ENCODE results near the gene ARHGAP42.
"Not testable (repeated sequence)": the region's sequence is repeated elsewhere in the genome, so short reads cannot be mapped to it uniquely, and the experiment has no call there.

Gene ARHGAP42

DNA sequence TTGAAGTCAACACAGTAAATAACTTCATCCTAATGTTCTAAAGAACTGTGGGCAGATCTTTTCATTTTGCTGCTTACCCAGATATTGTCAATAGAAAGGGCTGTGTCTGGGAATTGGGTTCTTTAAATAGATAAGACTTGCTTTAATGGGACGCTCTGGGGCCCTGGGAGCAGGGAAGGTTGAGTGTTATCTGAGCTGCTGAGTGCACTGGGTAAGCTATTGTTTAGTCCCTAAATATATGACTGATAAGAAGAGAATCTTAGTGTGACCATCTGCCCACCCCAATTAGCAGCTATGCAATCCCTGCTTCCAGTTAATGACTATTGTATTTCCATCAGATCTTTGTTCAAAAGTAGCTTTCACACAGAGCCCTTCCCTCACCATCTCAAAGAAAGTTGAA is 44.4 kb downstream of the ARHGAP42 start:
- no peak for DNase-seq

DNA sequence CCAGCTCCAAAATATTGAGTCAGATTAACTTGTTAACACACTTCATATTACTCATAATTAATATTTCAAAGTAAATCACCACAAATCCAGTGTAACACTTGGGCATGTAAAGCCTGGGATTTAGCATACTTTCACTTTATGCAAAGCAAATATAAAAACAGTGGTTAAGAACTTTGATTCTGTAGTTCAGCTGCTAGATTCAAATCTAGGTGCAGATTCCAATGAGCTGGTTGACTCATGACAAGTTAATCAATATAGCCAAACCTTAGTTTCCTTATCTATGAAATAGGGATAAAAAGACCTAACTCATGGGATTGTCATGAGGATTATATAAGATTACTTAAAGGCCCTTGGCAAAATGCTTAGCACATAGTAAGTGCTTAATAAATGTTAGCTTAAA is 45.9 kb downstream of the ARHGAP42 start:
- DNase-seq, result no peak

DNA sequence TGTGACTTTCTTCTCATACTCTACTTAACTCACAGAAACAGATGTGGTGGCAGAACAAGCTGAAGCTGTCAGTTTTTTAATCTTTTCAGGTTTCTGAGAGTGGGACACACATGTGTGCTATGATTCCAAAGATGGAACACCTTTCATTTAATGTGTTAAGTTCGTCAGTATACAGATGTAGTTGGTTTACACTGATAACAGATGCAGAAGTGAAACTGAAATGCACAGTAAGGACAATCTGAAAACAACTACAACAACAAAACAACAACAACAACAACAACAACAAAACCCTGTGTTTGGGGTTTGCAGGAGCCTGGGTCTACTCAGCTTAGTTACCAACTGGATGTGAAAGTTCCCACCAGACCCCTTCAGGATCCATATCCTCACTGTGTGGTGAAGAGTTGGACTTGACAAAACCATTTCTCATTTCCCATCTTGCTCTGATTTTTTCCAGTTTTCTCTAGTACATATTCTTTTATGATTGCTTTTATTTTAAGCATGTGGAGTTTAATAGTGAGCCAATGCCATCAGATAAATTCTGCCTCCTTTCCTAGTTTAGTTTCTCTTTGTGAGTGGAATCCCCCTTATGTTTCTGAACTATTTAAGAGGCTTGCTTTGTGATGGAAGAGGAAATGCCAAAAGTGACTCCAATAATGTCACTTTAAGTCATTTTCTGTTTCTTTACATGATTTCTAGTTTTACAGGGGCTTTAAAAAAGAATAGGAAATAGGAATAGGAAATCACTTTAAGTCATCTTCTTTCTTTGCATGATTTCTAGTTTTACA is 47.8 kb downstream of the ARHGAP42 start:
- DNase-seq, result no peak

DNA sequence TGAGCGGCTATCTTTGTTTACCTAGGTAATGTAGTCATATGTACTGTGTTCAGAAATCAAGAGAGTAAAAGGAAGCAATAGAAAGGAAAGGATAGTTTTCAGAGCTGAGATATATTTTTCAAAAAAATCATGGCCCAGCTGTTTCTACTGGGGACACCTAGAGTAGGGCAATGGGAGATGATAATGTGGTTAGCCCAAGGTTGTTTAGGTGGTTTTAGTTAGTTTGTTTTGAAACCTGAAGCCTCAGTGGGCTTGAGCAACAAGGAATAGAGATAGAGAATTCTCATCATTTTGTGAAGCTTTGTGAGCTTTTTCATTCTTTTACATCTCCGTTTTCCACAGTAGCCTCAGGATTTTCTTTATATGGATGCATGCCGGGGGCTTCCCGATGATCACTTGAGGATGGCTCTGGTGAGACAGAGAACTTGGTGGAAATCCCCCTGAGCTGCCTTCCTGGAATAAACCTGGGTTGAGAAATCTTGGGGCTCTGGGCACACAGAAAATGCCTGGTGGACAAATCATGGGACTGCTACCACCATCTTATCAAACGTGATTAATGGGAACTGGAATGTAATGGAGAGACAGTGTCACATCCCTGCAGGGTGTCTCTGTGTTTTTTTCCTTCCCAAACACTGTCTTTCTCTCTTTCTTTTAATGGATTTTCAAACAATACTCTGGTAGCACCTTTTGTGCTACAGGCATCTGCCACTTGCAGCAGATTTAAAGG is 49.0 kb downstream of the ARHGAP42 start:
- DNase-seq, result no peak

DNA sequence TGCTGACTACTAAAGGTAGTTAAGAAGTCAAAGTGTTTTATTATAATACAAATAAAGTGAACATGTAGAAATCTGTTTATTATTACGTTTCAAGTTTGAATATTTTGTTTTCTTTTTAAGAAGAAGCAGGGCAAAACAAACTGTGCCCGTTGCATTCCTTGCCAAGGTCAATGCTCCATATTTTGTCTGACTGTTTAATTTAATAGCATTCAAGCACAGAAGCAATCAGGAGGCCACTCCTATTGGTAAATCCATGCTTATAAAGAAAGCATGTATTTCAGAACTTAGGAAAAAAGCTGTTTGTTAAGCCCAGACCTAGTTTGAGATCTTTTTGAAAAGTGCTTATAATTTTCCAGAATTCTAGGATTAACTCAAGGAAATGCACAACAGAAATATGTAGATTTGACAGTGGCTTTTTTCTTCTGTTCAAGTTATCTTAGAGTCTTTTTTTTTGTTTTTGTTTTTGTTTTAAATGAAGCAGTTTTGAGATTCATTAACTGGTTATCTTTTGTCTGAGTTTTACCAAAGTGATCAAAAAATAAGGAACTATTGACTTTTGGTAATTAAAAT is 51.7 kb downstream of the ARHGAP42 start:
- no peak for DNase-seq

DNA sequence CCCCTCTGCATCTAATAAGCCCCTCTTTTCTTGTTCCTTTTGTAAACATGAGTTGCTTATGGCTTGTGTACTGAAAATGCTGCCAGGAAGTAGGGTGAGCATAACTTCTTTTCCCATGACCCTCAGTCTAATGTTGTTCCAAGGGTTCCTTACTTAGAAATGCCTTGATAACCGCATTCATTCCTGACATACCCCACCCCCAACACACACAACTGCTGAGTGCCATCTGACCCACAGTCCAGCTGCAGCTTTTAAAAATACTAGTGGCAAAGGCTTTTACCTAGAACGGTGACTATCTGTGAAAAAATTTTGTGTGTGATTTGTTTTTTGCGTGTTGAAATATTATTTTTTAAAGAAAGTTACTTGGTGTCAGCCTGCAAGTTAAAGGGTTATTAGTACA is 52.6 kb downstream of the ARHGAP42 start:
- no peak for DNase-seq

DNA sequence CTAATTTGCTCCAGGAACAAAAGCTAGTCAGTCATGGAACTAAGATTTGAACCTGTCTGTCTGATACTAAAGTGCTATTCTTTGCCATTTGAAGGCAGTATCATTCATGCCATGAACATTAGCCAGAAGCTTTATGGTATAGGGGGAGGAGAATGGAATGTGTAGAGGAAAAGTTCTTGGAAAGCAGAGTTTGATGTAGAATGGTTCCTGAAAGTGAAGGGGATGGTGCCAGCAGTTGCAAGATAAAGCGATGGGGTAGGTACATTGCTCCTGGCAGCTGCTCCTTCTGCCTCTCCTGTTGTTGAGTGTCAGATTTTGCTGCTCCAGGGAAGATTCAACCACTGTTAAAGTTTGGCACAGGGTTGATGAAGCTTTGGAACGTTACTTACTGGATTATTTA is 53.4 kb downstream of the ARHGAP42 start:
- no peak for DNase-seq

DNA sequence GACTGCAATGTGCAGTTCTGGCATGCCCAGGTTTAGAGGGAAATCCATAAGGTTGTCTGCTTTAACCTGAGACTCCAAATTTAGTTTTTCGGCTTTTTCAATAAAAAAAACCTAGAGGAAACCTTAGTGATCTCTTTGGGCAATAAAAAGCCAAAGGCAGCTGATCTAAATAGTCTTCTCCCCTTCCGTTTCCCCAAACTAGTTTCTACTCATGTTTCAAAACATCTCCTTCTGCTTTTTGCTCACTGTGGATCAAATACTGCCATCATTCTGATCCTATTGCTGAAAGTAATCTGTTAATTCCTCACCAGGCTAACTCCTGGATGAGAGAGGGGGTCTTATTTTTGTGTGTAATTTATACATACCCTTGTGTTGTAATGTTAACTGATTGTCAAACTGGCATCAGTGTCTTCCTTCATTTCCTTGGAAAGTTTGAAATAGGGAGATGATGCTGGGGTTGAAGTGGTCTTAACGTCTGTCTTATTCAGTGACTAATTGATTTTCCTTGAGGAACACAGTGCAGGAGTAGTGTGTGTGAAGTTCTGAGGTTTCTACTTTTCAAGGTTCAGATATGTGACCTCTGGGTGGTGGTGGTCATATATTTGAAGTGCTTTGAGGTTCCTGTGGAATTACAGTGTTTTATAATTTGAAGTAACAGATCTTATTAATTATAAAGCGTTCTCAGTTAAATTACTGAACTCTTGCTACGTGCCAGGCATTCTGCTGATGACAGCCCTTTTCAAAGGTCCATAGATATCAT is 55.0 kb downstream of the ARHGAP42 start:
- DNase-seq, result no peak

DNA sequence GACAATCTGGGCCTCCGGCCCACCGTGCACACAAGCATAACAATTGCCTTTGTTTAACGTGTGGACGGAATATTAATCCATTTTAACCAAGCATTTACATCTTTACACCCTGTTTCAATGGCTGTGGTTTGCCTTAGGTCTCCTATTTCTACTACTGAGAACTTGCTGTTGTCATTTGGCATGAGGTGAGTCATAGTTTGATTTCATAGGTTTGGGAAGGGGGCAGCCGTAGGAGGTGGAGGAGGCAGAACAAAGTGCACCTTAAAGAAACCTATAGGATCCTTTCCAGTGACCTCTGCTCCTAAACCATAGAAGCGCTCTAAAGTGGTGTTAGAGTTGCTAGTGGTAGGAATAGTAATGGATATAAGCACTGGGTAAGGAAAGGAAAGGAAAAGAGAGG is 59.4 kb downstream of the ARHGAP42 start:
- DNase-seq, result no peak

DNA sequence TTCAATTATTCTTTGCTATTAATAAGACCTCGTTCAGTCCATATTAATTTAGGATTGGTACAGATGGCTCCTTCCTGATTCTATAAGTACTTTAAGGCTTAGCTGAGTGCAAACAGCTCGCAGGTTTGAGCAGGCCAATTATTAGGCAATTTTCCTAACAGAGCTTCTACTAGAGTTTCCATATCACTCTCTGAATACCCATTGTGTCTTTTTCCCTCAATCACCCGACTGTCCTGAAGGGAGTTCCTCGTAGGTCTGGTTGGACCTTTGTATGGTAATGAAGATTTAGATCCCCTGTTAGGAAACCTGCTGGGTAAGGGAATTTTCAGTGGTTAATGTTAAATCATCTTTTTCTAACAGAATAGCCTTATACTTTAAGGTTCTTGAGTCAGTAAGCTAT is 61.1 kb downstream of the ARHGAP42 start:
- DNase-seq, result no peak

DNA sequence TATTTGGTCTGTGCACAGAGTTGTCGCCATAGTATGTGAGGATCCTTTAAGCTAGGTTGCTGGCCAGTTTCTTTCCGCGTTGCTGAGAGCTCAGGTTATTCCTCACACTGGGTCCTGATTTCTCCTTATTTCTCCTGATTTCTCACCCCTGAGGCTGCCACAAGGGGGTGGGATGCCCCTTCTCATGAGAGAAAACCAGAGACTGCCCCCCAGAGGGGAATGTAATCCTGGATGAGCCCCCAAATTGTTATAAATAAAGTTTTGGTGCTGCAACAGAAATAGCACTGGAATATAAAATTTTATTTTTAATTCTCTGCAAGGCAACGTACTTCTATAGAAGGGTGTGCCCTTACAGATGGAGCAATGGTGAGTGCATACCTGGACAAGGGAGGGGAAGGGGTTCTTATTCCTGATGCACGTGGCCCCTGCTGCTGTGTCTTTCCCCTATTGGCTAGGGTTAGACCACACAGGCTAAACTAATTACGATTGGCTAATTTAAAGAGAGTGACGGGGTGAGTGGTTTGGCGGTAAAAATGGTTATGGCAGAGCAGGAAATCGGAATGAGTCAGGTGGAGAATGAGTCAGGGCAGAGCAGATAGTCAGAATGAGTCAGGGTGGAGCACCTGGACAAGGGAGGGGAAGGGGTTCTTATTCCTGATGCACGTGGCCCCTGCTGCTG is 62.9 kb downstream of the ARHGAP42 start:
- not testable (repeated sequence) for DNase-seq

DNA sequence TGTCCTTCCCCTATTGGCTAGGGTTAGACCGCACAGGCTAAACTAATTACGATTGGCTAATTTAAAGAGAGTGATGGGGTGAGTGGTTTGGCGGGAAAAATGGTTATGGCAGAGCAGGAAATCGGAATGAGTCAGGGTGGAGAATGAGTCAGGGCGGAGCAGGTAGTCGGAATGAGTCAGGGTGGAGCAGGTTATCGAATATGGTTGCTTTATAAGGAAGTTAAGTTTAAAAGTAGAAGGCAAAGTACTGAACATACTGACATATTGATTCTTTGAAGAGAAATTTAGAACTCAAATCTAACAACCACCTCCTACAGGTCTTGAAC is 63.4 kb downstream of the ARHGAP42 start:
- DNase-seq, result not testable (repeated sequence)

DNA sequence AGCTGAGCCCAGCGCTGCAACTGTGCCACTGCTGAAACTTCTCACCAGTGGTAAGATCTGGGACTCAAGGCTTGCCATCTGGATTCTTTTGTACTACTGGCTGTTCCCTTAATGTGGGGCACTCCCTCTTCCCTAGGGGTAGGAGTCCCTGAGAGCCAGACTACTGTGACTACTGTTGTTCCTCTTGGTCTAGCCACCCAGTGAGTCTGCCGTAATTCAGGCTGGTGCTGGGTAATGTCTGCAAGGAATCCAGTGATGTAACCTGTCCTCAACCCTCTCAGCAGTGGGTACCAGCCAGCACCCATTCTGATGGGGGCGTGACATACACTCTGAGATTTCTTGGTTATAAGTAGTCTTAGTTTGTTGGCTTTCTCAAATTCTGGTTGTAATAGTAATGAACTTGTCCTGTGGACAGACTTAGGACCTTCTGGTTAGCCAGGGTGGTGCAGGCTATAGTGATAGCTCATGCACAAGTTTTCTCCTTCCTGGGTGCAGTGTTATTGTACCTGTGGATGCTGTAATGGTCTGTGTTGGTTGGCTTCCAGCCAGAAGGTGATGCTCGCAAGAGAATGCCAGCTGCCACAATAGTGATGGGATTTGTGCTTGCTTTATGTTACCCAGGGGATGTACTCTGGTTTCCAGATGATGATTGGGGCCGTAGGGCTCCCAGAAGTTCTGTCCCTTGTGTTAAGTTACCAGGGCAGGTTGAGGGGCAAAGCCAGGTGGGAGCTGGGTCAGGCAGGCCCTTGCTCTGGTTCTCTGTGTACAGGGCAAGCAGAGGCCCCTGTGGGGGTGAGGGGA is 65.5 kb downstream of the ARHGAP42 start:
- DNase-seq, result no peak

DNA sequence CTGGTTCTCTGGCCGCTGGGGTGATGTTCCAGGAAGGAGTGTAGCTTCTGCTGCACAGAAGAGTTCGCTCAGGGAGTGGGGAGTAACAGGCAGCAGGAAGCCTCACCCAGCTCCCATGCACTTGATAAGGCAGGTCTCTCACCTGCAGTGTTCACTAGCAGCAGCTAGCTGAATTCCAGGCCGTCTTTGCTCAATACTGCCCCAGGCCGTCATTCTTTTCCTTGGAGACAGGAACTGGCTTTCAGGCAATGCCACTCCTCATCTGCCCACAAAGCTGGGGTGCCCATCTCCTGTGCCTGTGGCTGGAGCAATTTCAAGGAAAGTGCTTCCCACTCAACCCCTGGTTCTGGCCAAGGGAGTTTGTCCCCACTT is 66.1 kb downstream of the ARHGAP42 start:
- DNase-seq, result no peak

DNA sequence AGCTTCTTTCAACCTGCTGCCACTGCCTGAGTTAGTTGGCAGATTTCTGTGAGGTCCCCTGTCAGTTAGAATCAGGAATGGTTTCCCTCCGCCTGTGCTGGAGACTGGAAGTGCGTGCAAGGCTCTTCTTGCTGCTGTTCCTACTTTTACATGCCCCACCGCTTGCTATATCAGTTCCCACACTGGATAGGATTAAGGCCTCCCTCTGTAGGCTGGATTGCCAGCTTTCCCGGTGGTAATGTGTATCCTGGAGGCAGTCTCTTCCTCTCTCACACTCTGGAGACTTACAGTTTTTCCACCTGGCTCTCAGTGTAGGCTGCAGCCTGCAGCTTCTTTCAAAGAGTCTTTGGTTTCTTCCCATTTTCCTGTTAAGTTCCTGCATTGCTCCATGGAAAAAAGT is 66.5 kb downstream of the ARHGAP42 start:
- DNase-seq, result no peak

DNA sequence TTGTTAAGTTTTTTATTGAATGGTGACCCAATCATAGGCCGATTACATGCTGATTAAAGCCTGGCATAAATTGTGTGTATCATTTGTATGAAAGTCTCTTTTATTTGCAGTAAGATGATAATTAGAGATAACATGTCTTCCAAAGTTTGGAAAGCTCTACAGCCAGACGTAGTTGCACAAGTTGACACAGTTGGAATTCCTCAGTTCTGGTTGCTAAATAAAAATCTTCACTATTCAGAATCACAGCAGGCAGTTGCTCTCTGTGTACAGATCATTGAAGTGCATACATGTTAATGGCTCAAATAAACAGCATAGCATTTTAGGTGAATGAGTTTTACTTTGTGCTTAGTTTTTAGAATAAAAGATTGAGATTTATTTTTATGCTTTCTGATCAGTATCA is 69.5 kb downstream of the ARHGAP42 start:
- DNase-seq, result no peak

DNA sequence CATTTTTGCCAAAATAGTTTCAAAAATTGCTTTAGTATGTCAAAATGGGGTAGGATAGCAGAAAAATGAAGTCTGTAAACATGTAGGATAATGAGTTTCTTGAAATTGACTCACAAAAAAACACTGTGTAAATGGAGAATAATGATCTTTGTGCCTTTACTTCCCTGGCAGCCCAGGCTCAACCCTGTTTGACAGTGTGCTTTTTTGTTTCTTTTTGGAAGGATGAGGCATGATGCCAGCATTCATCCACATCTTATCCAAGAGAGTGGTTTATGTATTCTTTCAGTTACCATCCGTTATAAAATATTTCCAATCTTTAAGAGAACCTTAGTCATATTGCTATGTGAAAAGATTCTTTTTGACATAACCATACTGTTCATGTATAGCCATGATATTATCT is 70.6 kb downstream of the ARHGAP42 start:
- no peak for DNase-seq

DNA sequence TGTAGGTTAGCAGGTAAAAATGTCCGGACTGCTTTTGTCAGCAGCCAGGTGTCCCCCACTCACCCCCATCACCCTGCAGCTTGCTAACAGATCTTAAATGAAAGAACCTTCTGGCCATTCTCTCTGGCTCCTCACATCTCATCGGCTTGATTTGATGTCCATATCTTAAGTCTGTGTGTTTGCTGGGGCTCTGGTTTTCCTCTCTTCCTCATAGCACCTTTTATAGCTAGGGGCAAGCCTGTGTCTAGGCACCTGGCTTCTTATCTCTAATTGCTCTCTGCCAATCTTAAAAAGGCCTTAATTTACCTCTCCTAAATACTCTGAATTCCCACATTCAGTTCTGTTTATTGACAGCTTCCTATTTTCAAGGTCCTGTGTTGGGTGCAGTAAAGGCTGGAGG is 72.0 kb downstream of the ARHGAP42 start:
- DNase-seq, result no peak

DNA sequence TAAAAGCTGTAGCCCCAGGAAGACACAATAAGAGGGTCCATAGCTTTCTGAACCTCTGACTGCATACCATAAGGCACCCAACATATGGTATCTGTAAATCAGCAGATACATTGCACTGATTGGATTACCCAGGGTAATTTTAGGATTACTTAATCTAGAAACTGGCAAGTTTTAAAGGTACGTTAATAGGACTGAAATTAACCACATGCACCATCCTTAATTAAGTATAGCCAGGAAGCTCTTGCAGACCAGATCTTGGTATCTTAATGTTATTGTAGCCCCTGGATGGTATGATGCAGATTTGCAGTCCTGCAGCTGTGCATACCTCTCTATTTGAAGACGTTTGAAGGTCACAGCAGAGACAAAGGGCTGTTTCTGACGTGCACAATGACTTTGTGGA is 72.8 kb downstream of the ARHGAP42 start:
- no peak for DNase-seq

DNA sequence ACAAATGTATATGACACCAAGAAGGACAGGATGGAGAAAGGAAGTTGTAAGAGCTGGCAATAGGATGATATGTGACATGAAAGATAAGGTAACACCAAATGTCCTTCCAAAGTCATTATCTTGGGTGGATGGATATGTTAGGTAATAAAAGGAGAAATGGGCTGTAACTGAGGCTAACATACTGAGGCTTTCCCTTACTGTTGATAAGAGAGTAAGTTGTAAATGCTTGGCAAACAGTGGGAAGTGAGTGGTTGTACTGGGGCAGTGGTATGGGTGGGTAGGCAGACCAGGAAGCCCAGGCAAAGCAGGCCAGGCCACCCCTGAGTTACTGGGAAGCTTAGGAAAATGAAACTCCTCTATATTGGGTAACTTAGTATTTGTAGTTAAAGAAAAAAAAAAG is 73.7 kb downstream of the ARHGAP42 start:
- no peak for DNase-seq

DNA sequence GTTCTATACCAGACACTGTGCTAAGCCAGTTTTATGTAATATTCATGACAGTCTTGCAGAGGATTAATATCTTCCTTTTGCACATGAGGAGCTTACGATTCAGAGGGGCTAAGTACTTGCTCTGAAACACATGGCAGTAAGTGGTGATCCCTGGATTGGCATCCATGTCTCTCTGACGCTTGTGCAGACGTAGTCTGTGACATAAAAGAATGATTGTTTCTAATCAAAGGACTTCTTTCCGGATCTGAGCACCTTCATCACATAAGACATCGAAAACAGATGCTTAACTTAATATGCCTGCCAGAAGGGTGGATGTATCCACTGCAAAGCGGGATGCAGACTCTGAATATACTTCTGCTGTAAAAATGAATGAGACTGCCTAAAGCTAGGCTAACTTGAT is 74.8 kb downstream of the ARHGAP42 start:
- DNase-seq, result no peak

DNA sequence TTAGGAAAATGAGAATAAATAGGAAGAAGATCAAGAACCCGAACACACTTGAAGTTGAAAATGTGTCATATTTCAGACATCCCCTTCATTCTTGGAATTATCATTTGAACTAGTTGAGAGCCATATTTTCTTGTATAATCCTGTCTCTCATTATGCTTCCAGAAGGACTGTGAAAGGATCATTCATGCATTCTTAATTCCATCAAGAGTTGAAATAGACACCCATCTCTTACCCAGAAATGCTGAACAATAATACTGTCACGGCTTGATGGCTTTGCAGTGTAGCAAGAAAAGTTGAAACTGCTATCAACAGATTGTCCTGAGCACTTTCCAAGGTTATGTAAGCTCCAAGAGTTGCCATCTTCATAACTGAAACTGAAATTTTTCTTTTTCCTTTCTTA is 79.7 kb downstream of the ARHGAP42 start:
- DNase-seq, result no peak
